Glomerular visceral epithelial cell (primary cell): ENCODE data around the gene PRR15.

Source experiments
- DNase-seq: peaks from one replicate; pipeline ENCODE4 v3.0.0-alpha.2; 2016; ENCODE audit errors: extremely low spot score

PRR15 gene

DNA sequence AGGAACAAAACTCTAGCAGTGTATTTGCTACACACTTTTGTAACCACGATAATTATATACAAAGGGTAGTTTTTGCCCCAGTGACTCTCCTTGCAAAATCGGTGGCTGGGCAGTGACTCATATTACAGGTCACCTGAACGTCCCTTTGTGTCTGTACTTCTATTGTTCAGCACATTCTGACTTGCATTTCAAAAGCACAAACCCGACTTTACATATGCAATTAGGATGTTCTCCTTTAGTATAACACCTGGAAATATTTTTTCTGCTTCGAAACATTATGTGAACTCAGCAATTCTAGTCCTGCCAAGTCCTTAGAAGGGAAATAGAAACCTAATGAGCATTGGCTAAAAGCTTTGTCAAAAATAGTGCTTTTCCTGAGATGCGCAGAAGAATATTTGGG, 6.0 kb downstream of the PRR15 start:
- DNase-seq = no peak

- DNase-seq = no peak
Measured at GRCh38 chr7:29572558-29572957, 8.9 kb downstream of the PRR15 start.

- DNase-seq = no peak
Measured at GRCh38 chr7:29573567-29573966, 9.9 kb downstream of the PRR15 start.

DNA sequence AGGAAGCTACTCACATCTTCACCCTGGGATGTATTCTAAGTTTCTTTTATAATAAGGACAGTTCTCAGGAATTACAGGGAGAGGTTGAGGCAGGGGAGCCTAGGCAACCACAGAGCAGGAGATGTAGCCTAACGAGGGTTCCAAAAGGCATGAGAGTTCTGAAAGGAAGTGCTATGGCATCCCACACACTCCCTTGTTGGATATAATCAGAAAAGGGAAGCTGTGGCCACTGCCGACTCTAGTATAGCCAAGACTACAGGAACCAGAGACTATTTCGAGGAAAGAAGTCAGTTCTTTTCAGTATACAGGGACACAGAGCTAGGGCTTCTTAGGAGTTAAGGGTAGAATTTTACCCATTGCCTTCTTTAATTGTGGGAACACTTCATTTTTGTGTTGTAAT, 11.0 kb downstream of the PRR15 start:
- DNase-seq = no peak

DNA sequence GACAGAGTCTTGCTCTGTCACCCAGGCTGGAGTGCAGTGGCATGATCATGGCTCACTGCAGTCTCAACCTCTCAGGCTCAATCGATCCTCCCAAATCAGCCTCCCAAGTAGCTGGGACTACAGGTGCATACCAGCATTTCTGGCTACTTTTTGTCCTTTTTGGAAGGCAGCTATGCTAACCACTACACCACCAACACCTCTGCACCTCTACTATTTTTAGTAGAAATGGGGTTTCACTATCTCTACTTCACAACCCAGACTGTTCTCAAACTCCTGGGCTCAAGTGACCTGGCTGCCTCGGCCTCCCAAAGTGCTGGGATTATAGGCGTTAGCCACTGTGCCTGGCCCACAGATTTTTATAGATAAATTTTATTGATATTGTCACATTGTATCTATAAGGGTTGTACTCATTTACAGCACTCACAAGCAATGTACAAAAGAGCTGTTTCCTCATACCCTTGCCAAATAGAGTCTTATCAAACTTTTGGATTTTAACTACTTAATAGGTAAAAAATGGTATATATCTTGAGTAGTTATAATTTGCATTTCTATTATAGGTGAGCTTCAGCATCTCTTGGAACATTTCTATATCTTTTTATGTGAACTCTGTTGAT, 23.7 kb downstream of the PRR15 start:
- DNase-seq = no peak

DNA sequence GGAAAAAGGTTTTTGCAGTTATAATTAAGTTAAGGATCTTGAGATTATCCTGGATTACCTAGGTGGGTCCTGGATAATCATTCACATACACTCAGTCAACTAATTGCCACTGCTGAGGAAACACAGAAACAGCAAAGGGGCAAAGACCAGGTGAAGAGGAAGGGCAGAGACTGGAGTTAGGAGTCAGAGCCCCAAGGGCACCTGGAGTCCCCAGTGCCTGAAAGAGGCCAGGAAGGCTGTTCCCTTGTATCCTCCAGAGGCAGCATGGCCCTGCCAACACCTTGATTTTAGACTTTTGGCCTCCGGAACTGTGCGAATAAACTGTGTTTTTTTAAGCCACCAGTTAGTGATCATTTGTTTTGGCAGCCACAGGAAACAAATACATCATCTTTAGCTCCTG, 24.6 kb downstream of the PRR15 start:
- DNase-seq = no peak

GRCh38 chr7:29588900-29589696, 25.5 kb downstream of the PRR15 start:
- peak; percentile 20 for DNase-seq

DNA sequence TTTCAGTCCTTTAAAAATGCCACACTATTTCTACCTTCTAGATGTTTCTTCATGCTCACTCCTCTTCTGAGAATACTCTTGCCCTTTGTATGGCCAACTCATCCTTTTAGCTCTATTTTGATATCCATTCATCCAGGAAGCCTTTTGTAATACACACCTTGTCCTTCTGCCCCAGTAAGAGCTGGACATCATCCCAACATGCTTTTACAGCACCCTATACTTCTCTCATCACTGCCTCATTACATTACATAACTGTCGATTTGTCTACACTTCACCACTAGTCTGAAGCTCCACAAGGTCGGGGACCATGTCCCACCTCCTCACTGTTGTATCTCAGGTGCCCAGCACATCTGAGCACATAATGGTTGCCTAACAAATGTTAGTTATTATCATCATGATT, 29.2 kb downstream of the PRR15 start:
- no peak for DNase-seq

DNA sequence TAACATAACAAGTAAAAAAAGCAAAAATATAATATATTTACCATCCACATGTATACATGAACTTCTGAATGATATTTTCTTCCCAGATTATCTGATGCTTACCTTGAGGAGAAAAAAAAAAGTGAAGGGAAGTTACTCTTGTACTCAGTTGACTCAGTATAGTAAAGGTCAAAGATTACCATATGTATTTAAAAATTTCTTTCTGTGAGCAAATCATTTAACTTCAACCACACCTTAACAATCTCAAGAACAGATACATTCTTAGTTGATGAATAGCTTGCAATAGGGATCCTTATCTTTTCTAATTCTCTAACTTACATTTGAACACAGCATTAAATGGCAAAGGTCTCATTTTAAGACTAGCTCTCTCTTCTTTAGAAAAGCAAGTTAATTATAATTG, 29.8 kb downstream of the PRR15 start:
- no peak for DNase-seq

- no peak for DNase-seq
Measured at GRCh38 chr7:29596593-29597178, 33.1 kb downstream of the PRR15 start.

DNA sequence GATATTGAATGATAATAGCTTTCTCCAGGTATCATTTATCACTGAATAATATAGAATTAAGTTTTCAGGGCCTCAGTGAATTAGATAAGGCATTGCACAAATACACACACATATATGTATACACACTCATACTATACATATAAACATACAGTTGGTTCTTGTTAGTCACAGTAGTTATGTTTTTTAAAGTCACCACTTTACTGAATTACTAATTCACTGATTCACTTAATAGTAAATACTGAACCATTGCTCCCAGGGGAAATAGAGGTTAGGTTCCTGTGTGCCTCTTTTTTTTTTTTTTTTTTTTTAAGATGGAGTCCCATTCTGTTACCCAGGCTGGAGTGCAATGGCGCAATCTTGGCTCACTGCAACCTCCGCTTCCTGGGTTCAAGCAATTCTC, 33.6 kb downstream of the PRR15 start:
- DNase-seq = no peak

DNA sequence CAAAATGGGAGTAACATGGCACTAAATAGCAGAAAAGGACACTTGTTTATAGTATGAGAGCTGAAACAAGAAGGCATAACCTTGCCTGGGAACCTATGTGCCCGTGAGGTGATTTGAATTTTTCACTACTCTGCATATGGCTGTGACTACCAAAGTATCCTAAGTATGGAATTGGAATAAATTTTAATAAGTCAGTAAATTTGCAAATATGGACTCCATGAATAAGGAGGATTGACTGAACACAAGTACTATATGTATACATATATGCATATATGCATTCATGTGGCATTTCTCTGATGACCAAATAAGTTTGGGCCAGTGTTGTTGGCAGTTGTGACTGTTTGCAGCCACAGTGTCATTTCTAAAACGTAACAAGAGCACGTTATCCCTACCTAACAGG, 34.5 kb downstream of the PRR15 start:
- DNase-seq = no peak

DNA sequence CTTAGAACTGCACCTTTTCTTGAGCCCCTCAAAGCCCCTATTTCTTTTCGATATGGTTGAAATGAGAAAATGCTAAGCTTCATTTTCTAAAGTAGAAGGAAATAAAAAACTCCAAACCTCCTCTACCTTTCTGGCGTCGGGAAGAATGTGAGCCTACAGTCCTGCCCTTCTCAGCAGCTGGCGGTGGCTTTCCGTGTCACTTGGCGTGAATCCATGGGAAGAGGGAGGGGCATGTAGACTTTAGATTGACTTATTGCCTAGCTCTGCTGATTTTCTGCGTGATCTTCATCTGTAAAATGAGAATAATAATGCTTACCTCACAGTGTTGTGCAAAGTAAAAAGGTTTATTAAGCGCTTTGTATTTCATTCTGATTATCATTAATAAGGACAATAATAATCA, 35.0 kb downstream of the PRR15 start:
- no peak for DNase-seq

DNA sequence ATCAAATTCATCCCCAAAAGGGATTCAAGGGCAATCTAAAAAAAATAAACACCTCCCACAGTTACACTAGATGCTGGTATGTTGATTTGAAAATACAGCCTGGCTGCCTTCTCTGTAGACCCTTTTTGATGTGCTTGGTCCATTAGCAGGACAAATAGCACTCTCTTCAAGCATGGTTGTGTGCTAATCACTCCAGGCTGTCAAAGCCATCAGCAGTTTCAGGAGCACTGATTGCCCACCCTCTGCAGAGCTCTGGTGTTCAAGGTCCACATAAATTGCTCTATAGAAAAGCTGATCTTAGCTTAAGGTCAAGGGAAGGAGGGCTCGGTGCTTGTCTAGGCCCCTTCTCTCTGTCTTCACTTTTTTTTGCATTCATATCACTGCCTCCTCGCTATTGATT, 35.4 kb downstream of the PRR15 start:
- DNase-seq = no peak

GRCh38 chr7:29600661-29601060, 37.0 kb downstream of the PRR15 start:
- no peak for DNase-seq

GRCh38 chr7:29604052-29604451, 40.4 kb downstream of the PRR15 start:
- DNase-seq = no peak

- no peak for DNase-seq
Measured at GRCh38 chr7:29604702-29605101, 41.1 kb downstream of the PRR15 start.

- DNase-seq = no peak
Measured at GRCh38 chr7:29605671-29606070, 42.0 kb downstream of the PRR15 start.

DNA sequence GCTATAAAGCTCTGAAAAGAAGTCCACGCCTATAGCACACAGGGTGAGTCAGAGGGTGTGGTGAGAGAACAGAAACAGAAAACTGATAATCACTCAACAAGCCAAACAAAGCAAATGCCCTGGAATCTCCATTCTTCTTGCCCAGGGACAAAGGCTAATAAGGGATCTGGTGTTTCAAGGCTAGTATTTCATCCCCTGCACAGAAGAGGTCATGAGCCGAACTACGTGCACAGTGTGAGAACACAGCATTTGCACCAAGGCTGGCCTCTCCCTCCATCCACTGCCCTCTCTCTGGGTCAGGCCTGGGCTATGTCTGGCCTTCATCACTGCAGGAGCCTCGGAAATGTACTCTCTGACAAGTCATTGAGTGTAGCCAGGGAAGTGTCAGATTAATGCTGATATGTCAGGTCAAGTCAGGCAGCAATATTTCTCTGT, 42.7 kb downstream of the PRR15 start:
- DNase-seq = no peak

DNA sequence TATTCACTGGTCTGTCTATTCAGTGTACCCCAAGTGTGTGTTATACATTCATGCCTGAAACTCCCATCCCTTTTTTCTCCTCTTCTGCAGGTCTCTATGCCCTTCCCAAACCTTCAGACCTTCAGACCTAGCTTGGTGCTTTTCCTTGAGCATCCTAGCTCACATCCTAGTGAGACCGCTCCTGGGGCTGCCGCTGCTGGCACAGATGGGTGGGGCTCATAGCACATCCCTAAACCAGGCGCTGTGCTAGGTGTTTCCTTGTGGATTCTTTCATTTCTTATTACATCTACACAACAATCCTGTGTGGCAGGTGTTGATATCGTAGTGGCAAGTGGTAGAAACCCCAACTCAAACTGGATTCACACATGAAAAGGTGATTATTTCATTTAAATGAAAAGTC, 43.2 kb downstream of the PRR15 start:
- no peak for DNase-seq

DNA sequence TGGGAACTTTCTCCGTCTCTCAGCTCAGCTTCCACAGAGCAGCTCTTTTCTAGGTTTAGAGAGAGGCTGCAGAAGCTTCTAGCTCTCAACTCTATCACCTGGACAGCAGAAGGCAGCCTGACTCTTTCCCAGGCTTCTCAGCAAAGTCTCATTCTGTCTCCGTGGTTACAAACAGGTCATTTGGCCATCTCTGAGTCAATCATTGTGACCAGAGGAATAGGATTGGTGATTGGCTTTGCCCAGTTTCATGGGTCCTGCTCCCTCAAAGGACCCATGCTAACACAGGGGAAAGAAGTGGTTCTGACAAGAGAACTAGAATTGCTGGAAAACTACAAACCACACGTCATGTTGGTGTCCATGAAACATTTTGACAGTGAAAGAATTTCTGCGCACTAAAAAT, 43.6 kb downstream of the PRR15 start:
- DNase-seq = no peak

GRCh38 chr7:29607889-29608288, 44.3 kb downstream of the PRR15 start:
- no peak for DNase-seq
